Medulla oblongata (tissue), 1 donor: Measurements from ENCODE around the gene RAP1GAP2.
"Not testable (repeated sequence)": the region's sequence is repeated elsewhere in the genome, so short reads cannot be mapped to it uniquely, and the experiment has no call there.

ENCODE experiments used
- DNase-seq: peaks from one replicate; pipeline ENCODE4 v3.0.0-alpha.2; 2015; ENCODE audit errors: extremely low spot score

Gene RAP1GAP2

DNA sequence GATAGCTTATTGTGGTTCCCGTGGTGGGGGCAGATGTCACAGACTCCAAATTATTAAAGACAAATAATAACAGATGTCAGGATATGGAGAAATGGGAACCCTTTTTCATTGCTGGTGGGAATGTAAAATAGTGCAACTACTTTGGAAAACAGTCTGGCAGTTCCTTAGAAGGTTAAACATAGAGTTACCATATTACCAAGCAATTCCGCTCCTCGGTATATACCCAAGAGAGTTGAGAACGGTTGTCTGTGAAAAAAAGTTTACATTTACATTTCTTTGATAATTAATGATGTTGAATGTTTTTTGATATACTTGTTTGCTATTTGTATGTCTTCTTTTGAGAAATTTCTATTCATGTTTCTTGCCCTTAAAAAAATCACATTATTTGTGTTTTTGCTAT is 226.0 kb downstream of the RAP1GAP2 start:
- no peak for DNase-seq

DNA sequence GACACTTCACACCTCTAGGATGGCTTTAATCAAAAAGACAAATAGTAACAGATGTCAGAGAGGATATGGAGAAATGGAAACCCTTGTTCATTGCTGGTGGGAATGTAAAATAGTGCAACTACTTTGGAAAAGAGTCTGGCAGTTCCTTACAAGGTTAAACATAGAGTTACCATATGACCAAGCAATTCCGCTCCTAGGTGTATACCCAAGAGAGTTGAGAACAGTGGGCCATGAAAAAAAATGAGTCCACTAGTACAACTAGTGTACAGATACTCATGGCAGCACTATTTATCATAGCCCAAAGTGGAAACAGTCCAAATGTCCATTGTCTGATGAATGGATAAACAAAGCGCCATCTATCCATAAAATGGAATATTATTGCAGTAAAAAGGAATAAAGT is 228.1 kb downstream of the RAP1GAP2 start:
- no peak for DNase-seq

DNA sequence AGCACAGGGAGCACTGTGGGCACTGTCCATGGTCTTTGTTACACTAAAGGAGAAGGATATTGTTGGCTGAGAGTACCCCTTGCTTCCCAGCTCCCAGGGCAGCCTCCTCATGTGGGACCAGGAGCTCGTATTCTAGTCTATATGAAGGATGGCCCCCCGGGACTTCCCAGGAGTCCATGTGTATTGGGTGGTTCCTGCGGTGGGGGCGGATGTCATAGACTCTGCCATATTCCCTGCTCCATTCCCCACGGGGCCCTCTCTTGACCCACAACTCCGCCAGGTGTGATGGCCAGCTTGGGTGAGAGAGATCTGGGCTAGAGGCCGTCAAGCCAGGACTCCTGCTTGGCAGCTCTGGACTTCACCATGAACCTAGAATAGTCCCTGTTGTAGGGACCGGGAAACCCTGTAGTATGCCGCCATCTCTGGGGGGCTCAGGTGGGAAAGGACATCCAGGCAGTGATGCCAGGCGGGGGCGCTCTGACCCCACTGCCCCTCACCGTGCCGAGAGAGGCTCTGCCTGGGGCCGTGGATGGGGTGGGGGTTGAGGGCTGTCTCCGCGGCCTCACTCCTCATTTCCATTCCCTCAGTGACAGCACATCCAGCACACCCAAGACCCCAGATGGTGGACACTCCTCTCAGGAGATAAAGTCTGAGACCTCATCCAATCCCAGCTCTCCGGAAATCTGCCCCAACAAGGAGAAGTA is 229.3 kb downstream of the RAP1GAP2 start:
- no peak for DNase-seq

DNA sequence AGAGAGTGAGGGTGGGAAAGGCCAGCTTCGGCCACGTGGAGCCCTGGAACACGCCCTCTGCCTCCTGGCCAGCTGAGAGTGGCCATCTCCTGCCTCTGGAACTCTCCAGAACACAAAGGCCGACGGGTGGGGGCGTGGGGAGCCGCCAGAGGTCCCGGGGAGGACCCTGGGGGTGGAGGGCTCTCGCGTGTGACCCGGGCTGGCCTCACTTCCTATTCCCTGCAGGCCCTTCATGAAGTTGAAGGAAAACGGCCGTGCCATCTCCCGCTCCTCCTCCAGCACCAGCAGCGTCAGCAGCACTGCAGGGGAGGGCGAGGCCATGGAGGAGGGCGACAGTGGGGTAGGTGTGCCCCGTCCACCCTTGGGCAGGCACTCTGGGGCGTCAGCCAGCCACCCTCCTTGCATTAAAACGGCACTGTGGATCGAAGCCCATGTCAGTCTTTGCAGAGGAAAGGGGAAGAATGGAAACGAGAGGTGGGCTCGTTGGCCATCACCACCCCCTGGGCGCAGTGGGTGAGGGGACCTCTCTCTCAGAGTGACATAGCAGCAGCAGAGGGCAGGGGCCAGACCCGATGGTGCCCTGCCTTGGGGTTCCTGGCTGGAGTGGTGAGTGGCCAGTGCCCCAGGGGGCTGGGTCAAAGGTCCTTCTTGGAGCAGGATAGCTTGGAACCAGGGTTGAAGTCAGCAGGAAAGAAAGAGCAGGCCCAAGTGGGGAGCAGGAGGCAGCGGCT is 230.1 kb downstream of the RAP1GAP2 start:
- no peak for DNase-seq

DNA sequence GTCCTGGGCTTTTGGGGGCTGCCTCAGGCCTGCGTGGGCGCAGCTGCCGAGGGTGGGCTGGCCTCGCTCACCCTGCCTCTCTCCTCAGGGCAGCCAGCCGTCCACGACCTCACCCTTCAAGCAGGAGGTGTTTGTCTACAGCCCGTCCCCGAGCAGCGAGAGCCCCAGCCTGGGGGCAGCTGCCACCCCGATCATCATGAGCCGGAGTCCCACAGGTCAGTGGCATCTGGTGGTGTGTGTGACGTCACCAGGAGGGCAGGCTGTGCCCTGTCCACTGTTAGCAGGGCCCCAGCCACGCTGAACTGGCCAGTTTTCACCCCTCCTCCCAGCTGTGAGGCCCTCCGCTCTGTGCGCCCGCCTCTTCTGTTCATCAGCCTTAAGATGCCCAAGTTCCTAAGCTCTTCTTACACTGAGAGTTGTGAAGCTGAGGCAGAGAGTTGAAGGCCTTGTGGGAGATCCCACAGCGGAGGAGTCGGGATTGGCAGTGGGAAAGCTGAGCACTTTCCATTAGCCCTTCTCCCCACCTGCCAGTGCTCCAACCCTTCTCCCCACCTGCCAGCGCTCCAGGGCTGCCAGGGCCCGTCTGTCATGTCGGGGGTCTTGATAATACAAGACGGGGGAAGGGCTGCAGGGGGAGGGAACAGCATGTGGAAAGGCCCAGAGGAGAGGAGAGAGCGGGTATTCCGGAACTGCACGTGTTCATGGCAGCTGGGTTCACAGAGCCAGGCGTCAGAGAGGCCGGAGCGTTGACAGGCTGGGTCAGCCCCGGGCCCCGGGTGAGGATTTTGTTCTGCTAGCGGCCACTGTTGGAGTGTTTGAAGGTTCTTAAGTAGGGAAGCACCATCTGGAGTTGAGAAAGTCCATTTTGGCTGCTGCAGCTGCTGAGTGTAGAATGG is 230.9 kb downstream of the RAP1GAP2 start:
- no peak for DNase-seq

DNA sequence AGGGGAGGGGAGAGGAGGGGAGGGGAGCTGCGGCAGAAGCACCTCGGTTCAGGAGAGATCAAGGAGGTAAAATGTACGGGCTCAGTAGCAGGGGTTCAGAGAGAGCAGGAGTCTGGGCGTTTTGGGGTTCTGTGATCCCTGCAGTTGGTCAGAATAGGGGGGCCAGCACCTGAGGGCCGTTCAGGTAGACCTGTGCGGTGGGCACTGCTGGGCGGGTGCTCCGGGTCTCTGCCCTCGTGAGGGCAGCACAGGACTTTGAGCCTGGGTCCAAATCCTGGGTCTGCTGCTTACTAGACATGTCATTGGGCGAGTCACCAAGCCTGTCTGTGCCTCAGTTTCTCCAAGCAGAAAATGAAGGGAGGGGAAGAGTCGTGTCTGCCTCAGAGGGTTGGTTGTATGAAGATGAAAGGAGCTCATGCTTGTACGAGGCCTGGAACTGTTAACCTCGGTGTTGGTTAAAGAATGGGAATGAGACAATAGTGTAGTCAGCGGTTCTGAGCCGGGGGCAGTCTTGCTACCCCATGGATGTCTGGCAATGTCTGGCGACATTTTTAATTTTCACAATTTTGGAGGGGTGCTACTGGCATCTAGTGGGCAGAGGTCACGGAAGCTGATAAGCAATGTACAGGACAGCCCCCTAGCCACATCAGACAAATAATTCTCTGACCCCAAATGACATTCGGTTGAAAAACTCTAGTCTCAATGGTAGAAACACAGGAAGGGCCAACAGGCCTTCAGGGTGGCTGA is 231.7 kb downstream of the RAP1GAP2 start:
- no peak for DNase-seq

DNA sequence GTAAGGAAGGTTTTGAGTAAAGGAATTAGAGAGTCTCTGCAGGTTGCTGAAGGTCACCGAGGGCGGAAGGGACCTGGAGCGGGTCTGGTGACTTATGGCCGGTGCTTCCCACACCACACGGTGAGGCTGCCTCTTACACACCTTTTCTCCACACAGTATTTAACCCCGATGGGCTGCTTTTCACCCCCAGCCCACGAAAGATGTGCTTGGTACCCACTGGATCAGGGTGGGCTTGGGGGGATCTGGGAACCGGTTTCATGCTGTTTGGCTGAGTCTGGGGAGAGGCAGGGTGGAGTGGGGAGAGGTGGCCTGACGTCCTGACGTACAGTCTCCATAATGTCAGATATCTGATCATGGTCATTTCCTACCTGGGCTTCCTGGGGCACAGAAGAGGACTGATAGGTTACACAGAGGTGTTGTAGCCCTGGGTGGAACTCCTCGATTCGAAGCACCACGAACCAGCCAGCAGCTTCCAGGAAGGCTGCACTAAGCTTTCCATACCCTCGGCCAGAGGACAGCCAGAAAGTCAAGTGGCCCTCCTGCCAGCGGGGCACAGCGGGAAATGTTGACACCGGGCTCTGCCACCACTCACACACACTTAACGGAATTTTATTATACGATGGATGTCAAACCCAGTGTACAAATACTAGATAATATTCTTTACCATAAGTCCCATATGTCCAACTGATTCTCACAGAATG is 233.1 kb downstream of the RAP1GAP2 start:
- no peak for DNase-seq

DNA sequence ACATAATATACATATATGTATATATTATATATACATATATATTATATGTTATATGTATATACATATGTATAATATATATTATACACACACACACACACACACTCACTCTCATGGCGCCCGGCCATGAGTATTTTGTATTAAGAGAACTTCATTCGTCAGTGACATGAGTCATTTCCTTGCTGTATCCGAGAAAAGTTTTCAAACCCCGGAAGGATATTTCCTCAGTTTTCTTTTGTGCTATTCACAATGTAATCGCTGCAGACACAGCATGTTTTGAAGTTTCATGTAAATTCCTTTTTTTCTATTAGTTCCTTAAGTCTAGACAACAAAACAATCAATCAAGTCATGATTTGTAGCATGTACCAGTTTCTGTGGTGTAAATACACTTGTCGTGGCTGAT is 233.9 kb downstream of the RAP1GAP2 start:
- no peak for DNase-seq

DNA sequence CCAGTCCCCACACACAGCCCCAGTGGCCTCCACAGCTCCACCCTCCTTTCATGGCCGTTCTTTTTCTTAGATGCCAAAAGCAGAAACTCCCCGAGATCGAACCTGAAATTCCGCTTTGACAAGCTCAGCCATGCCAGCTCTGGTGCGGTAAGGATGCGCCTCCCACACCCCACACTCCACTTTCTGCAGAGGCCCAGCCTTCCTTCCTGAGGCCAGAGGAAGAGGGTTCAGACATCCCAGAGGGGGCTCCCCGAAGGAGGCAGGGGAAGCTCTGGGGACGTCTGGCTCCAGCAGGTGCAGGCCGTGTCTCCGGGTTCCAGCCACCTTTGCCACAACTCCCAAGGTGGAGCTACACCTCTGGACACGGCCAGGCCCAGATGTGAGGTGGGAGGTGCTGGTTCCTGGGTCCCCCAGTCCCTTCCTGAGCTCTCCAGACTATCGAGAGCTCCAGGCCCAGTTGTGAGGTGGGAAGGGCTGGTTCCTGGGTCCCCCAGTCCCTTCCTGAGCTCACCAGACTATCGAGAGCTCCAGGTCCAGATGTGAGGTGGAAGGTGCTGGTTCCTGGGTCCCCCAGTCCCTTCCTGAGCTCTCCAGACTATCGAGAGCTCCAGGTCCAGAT is 234.7 kb downstream of the RAP1GAP2 start:
- not testable (repeated sequence) for DNase-seq

DNA sequence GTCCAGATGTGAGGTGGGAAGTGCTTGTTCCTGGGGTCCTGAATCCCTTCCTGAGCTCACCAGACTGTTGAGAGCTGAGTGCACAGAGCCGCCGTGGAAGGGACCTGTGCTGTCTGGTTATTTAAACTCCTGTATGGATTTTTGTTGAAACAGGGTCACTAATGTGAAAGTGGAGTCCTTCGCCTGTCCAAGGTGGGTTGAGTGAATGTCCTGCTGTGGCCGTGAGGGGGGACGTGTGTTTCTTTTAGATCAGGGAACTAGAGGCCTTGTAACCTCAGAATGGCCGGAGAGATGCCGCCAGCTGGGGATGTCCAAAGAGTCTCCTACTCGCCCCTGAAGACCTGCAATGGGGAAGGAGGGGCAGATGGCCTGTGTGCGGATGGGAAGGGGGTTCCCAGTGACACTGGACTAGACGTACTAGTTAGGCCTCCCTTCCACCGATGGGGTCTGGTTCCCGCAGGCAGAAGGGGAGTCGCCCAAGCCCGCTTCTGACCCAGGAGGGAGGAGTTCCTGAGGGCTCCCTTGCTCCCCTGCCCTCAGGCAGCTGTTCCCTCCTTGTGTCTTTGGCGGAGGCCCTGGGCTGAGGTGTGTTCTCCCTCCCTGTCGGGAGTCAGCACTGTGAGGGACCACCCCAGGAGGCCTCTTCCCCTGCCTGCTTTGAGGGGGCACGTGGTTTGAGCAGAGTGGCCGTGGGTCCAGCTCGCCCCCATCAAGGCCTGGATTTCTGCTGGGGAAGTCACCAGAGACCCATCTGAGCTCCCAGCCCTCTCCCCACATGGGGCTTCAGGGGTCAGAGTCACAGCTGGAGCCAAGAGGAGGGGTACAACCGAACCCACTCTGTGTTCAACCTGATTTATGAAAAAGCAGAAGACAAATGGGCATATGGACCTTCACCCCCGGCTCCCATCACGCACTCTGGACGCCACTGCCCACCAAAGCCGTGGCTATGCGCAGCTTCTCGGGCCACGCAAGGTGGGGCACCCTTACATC is 236.3 kb downstream of the RAP1GAP2 start:
- DNase-seq, result no peak

DNA sequence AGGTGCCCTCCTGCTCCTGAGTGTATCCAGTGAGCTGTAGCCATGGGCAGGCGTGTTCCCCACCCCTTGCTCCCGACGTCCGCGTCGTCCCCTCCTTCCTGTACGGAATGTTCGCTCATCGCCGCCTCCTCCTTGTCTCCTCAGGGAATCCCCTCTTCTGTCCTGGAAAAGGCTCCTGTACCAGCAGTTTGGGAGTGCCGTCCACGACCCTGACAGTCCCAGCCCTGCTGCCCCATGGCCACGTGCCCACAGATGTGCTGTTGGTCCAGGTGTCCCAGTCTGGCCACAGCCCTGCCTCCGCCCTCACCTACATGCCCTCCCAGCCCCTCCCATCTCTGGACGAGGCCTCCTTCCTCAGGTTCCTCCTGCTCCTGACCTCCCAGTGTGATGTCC is 237.0 kb downstream of the RAP1GAP2 start:
- DNase-seq, result no peak

DNA sequence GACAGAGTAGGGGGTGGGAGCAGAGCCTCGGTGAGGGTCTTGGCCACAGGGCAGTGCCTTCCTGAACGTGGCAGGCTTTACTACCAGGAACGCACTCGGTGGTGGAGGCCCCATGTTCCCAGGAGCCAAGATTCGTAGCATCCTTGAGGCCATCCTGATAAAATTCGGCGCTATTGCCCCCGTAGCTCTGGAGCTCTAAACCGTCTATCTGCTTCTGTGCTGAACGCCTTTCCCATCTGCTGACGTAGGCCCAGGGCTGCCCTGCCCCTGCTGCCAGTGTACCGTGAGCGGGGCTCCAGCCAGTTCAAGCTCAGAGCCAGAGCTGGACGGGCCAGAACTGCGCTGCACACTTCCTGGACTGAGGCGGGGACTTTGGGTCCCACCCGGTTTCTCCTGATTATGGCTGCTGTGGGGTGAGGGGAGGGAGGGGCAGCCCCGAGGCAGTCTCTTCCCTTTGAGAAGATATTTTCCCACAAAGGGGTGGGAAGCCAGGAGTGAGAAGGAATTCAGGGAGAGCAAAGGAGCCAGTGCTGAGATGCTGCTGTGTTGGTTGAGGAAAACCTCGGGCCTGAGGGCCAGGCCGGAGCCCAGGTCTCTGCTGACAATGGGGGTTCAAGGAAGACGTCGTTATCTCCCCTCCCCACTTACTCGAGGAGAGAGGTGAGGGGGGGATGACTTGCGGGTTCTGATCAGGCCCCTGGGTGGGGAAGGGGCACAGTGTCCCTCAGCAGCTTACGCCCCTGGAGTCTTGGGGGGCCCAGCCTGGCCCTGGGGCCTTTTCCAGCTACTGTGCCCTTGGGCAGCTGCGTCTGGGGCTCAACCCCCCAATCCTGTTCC is 237.7 kb downstream of the RAP1GAP2 start:
- DNase-seq, result no peak

DNA sequence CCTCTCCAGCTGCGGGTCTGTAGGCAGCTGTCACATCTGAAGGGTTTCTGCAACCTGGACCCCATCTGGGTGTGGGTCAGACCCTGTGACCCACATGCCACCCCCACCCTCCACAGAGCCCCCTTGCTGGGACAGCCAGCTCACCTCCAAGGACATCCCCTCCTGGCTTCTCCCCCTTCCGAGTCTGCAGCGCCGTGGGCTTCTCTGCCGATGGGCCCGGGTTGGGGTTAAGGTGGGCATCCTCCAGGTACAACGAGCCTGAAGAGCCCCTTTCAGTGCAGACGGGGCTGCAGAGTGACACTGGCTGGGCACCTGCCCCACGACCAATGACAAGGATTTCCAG is 238.3 kb downstream of the RAP1GAP2 start:
- no peak for DNase-seq

DNA sequence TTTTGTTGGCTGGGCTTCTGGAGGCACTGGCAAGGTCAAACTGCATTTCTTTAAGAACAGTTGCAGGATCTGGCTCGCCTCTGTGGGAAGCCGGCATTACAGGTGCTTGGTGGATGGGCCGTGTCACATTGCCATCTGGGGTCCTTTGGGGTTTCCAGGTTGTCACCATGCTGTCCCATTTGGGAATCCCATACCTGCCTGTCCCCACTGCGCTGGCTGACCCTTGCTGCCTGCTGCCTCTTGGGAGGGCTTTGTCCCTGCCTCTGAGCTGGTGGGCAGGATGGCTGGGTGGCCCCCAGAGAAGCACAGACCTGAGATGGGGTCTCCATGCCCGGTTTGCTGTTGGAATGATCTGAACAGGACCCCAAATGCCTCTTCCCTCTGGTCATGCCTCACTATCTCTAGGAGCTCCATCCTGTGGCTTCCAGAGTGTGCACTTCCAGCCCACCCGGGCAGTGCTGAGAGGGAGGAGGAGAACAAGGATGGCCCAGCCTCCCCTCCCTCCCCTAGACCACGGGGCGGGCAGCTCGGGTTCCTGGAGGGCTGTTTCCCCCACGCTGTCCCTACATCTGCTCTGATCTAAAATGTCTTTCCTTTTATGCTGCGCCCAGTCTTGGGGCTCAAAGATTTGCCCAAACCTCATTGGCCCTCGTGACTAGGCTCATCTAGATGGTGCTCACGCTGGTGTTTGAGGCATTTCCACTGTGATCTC is 239.2 kb downstream of the RAP1GAP2 start:
- no peak for DNase-seq

DNA sequence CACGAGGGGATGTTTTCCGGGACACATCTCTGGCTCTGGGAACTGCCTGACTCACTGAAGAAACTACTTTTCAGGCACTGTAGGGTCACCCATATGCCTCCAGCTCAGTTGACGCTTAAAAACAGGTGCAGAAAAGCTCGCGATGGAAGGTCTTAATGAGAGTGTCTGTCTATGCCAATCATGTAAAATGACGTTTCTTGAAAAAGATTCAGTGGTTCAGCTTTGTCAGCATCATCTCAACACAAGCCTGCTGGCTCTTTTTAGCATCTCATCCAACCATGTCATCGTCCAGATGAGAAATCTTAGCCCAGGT is 239.7 kb downstream of the RAP1GAP2 start:
- no peak for DNase-seq

DNA sequence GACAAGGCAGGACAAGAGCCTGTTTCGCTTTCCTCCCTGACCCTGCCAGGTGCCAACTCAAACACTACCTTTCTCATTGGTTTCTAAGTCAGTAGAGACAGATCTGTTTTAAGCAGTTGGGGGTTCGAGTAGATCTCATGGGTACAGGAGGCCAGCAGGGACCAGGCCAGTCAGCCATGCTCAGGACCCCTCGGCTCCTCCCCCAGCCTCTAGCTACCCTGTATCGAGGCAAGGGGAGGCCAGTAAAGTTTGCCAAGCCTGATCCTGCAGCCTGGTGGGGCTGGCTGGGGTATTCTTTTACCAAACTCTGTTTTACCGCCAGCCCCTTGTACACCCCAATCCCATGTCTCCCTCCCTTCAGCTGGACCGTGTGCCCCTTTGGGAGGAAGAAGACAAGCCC is 240.6 kb downstream of the RAP1GAP2 start:
- DNase-seq, result no peak

DNA sequence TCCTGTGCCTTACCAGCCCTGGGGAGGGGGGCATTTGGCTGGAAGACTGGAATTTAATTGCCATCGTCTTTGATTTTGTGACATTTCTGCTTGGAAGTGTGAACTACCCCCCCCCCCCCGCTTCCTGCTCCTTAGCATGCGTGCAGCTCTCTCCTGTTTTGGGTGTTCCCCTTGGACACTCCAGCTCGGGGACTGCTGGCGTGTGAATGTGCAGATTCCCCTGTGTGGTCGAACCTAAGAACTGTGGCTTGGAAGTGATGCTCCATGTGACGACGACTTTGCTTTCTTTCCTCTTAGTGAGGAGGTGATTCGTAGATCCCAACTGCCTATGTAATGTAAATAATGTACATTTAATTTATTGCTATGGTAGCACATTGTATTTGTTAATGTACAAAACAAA is 241.0 kb downstream of the RAP1GAP2 start:
- no peak for DNase-seq

DNA sequence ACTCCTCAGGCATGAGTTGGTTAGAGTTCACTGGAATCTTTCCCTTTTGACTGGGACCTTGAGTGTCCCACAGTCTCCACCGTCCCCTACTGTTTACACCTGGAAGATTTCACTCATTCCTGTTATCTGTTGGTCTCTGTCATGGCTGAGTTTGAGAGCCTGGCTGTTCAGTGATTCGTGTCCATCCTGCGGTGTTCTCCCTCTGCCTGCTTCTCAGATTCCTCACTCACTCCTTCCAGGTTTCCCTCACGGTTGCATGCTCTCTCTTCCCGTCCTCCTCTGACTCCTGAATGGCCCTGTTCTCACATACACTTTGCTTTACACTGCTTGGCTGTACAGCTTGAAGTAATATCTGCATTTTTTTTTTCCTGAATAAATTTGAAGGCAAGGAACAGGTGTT is 242.7 kb downstream of the RAP1GAP2 start:
- DNase-seq, result no peak
